IPS-18a (cell line): ENCODE results near the gene ARL13A.
"Not testable (repeated sequence)": the region's sequence is repeated elsewhere in the genome, so short reads cannot be mapped to it uniquely, and the experiment has no call there.

Source experiments
- H3K27ac ChIP-seq: one replicate; pipeline ENCODE4 v1.5.1; 2013; ENCODE audit warnings: low read length
- H3K27me3 ChIP-seq: one replicate; pipeline ENCODE4 v1.6.1; 2013; ENCODE audit warnings: mild to moderate bottlenecking, low read length; ENCODE audit not compliant: control insufficient read depth, insufficient read depth
- H3K36me3 ChIP-seq: one replicate; pipeline ENCODE4 v1.6.1; 2013; ENCODE audit warnings: low read depth, low read length; ENCODE audit not compliant: control insufficient read depth
- H3K4me1 ChIP-seq: one replicate; pipeline ENCODE4 v1.6.1; 2013; ENCODE audit warnings: low read depth, low read length; ENCODE audit not compliant: control insufficient read depth
- H3K4me3 ChIP-seq: one replicate; pipeline ENCODE4 v1.5.1; 2013; ENCODE audit warnings: low read length
- H3K9ac ChIP-seq: one replicate; pipeline ENCODE4 v1.6.1; 2013; ENCODE audit warnings: mild to moderate bottlenecking, low read length, moderate library complexity
- H3K9me3 ChIP-seq: one replicate; pipeline ENCODE4 v1.6.1; 2013; ENCODE audit warnings: low read depth, low read length; ENCODE audit not compliant: control insufficient read depth

The ARL13A gene

GRCh38 chrX:100994352-100995281, 25.1 kb downstream of the ARL13A start:
- Histone ChIP-seq H3K9ac (no peak overlapping the region), H3K27ac (no peak overlapping the region), H3K4me1 (no peaks in the 10 kb centered on the region), H3K4me3 (no peak overlapping the region), H3K36me3 (no peaks in the 10 kb centered on the region), H3K27me3 (no peaks in the 10 kb centered on the region), H3K9me3 (no peaks in the 10 kb centered on the region)

- Histone ChIP-seq H3K27me3 (no peaks in the 10 kb centered on the region), H3K27ac (no peak overlapping the region)
These were observed 26.0 kb downstream of the ARL13A start for GRCh38 chrX:100995469-100995868.

GRCh38 chrX:100999451-100999850, 29.9 kb downstream of the ARL13A start:
- Histone ChIP-seq H3K27me3 (no peaks in the 10 kb centered on the region), H3K27ac (no peak overlapping the region), H3K9me3 (no peaks in the 10 kb centered on the region), H3K4me1 (no peaks in the 10 kb centered on the region), H3K4me3 (no peak overlapping the region), H3K9ac (no peak overlapping the region), H3K36me3 (no peaks in the 10 kb centered on the region)

More at GRCh38 chrX:100995469-100995868, 26.0 kb downstream of the ARL13A start:
- Histone ChIP-seq H3K36me3 (no peaks in the 10 kb centered on the region), H3K9me3 (no peaks in the 10 kb centered on the region), H3K9ac (no peak overlapping the region), H3K4me1 (no peaks in the 10 kb centered on the region), H3K4me3 (no peak overlapping the region)

- Histone ChIP-seq H3K27ac (no peak overlapping the region), H3K4me3 (no peak overlapping the region), H3K9ac (no peak overlapping the region), H3K9me3 (no peaks in the 10 kb centered on the region), H3K27me3 (no peaks in the 10 kb centered on the region), H3K4me1 (no peaks in the 10 kb centered on the region), H3K36me3 (peaks cover 16% of the 10 kb centered on the region)
These were observed 39.6 kb downstream of the ARL13A start for GRCh38 chrX:101009090-101009489.

- H3K4me3 ChIP-seq, H3K4me1 ChIP-seq, H3K27ac ChIP-seq, H3K27me3 ChIP-seq, H3K9me3 ChIP-seq, H3K9ac ChIP-seq: not testable (repeated sequence)
- H3K36me3 ChIP-seq: peaks cover 23% of the 10 kb centered on the region
These were observed 42.5 kb downstream of the ARL13A start for GRCh38 chrX:101012031-101012430.

- no peak overlapping the region for H3K27ac ChIP-seq
- no peak overlapping the region for H3K4me3 ChIP-seq
- no peaks in the 10 kb centered on the region for H3K27me3 ChIP-seq
- H3K9me3 ChIP-seq: no peaks in the 10 kb centered on the region
- no peak overlapping the region for H3K9ac ChIP-seq
- H3K4me1 ChIP-seq: no peaks in the 10 kb centered on the region
- H3K36me3 ChIP-seq: peaks cover 44% of the 10 kb centered on the region
These were observed 52.5 kb downstream of the ARL13A start for GRCh38 chrX:101022020-101022419.

- Histone ChIP-seq H3K4me1 (no peaks in the 10 kb centered on the region), H3K27me3 (no peaks in the 10 kb centered on the region), H3K36me3 (peaks cover 33% of the 10 kb centered on the region), H3K9ac (no peak overlapping the region), H3K27ac (no peak overlapping the region), H3K9me3 (no peaks in the 10 kb centered on the region), H3K4me3 (no peak overlapping the region)
These were observed 55.6 kb downstream of the ARL13A start for GRCh38 chrX:101025126-101025525.

- peaks cover 18% of the 10 kb centered on the region for H3K36me3 ChIP-seq
- no peak overlapping the region for H3K27ac ChIP-seq
- H3K9ac ChIP-seq: no peak overlapping the region
- H3K9me3 ChIP-seq: no peaks in the 10 kb centered on the region
- H3K4me1 ChIP-seq: no peaks in the 10 kb centered on the region
- no peak overlapping the region for H3K4me3 ChIP-seq
- H3K27me3 ChIP-seq: no peaks in the 10 kb centered on the region
These were observed 59.1 kb downstream of the ARL13A start for GRCh38 chrX:101028562-101028961.

GRCh38 chrX:101029665-101030064, 60.2 kb downstream of the ARL13A start:
- H3K4me1 ChIP-seq: no peaks in the 10 kb centered on the region
- H3K27me3 ChIP-seq: no peaks in the 10 kb centered on the region
- peaks cover 17% of the 10 kb centered on the region for H3K36me3 ChIP-seq
- H3K9me3 ChIP-seq: no peaks in the 10 kb centered on the region
- no peak overlapping the region for H3K9ac ChIP-seq
- H3K4me3 ChIP-seq: no peak overlapping the region
- H3K27ac ChIP-seq: no peak overlapping the region

GRCh38 chrX:101037231-101037630, 67.7 kb downstream of the ARL13A start:
- H3K4me3 ChIP-seq: no peak overlapping the region
- no peaks in the 10 kb centered on the region for H3K4me1 ChIP-seq
- no peaks in the 10 kb centered on the region for H3K27me3 ChIP-seq
- H3K36me3 ChIP-seq: peaks cover 35% of the 10 kb centered on the region
- no peak overlapping the region for H3K9ac ChIP-seq
- H3K27ac ChIP-seq: no peak overlapping the region
- H3K9me3 ChIP-seq: no peaks in the 10 kb centered on the region

- Histone ChIP-seq H3K4me1 (no peaks in the 10 kb centered on the region), H3K36me3 (peaks cover 28% of the 10 kb centered on the region), H3K27ac (no peak overlapping the region), H3K9me3 (no peaks in the 10 kb centered on the region), H3K9ac (no peak overlapping the region), H3K4me3 (no peak overlapping the region), H3K27me3 (no peaks in the 10 kb centered on the region)
These were observed 70.7 kb downstream of the ARL13A start for GRCh38 chrX:101040197-101040596.
